ENCODE results near the gene ABCG1.

GRCh38 chr21:42218836-42219605 lies at the start of gene ABCG1:
- TF ChIP-seq CTCF (conservative IDR thresholded peaks at IDR 0.05; ENCODE audit: low read depth in 2 of 2) (no peak), JUNB (IDR thresholded peaks at IDR 0.05; ENCODE audit: unreplicated experiment) (no peak), POLR2AphosphoS5 (IDR thresholded peaks at IDR 0.05; ENCODE audit: low read depth) (no peak), EZH2 (IDR thresholded peaks at IDR 0.05; ENCODE audit: low read depth, unreplicated experiment) (no peak), ZNF331 (CRISPR knock-in tag; IDR thresholded peaks at IDR 0.05; ENCODE audit: low read depth) (no peak), EZH2phosphoT487 (IDR thresholded peaks at IDR 0.05; ENCODE audit: unreplicated experiment) (no peak), CREB1 (CRISPR knock-in tag; IDR thresholded peaks at IDR 0.05; ENCODE audit: low read depth) (no peak), NANOG (IDR thresholded peaks at IDR 0.05; ENCODE audit: borderline replicate concordance) (no peak), REST (IDR thresholded peaks at IDR 0.05; ENCODE audit: unreplicated experiment) (no peak), ETS1 (IDR thresholded peaks at IDR 0.05) (no peak), STAT1 (IDR thresholded peaks at IDR 0.05; ENCODE audit: unreplicated experiment) (no peak)

Measured in GM23338 (cell line).